Ectodermal cell (in vitro differentiated cells): ENCODE data around the gene TMEM263.

ENCODE experiments used
- H3K27ac ChIP-seq: 2 replicates; pipeline ENCODE4 v1.7.0; 2013; ENCODE audit warnings: mild to moderate bottlenecking, low read depth, low read length; ENCODE audit not compliant: insufficient read depth, poor library complexity, severe bottlenecking
- H3K27me3 ChIP-seq: 2 replicates; pipeline ENCODE4 v1.7.0; 2013; ENCODE audit warnings: mild to moderate bottlenecking, low read length; ENCODE audit not compliant: insufficient read depth, control insufficient read depth, poor library complexity, severe bottlenecking
- H3K36me3 ChIP-seq: one replicate; pipeline ENCODE4 v1.7.0; 2013; ENCODE audit warnings: low read length; ENCODE audit not compliant: control insufficient read depth, insufficient read depth
- H3K4me1 ChIP-seq: one replicate; pipeline ENCODE4 v1.7.0; 2013; ENCODE audit warnings: low read length; ENCODE audit not compliant: control insufficient read depth, insufficient read depth
- H3K4me3 ChIP-seq: 2 replicates; pipeline ENCODE4 v1.7.0; 2013; ENCODE audit warnings: low read depth, low read length, control low read depth; ENCODE audit not compliant: insufficient read depth
- H3K9me3 ChIP-seq: 2 replicates; pipeline ENCODE4 v1.7.0; 2013; ENCODE audit warnings: mild to moderate bottlenecking, low read length, moderate library complexity; ENCODE audit not compliant: control insufficient read depth
- WGBS, 2 experiments: methylation state at CpG; one replicate each; pipeline ENCODE4 v1.1.7; 2013; ENCODE audit warnings: missing lambda C conversion rate in 2 of 2; 5-methylcytosine and 5-hydroxymethylcytosine counted together

TMEM263 gene

GRCh38 chr12:107007411-107007810 lies 51.7 kb downstream of the TMEM263 start:
- H3K9me3 ChIP-seq = no peaks in the 10 kb centered on the region
- H3K4me3 ChIP-seq = no peak overlapping the region
- no peaks in the 10 kb centered on the region for H3K36me3 ChIP-seq
- 95 to 97% methylated on average over 4 of the region's 4 CpGs for WGBS, 2 experiments
- H3K4me1 ChIP-seq = no peaks in the 10 kb centered on the region
- H3K27me3 ChIP-seq = no peaks in the 10 kb centered on the region
- H3K27ac ChIP-seq = no peak overlapping the region

GRCh38 chr12:107011519-107011918 lies 55.8 kb downstream of the TMEM263 start:
- Histone ChIP-seq H3K4me3 (no peak overlapping the region), H3K27me3 (no peaks in the 10 kb centered on the region), H3K9me3 (no peaks in the 10 kb centered on the region), H3K27ac (no peak overlapping the region), H3K36me3 (no peaks in the 10 kb centered on the region), H3K4me1 (no peaks in the 10 kb centered on the region)
- 98 to 100% methylated on average over 1 to 2 of the region's 2 CpGs for WGBS, 2 experiments

- 92 to 97% methylated on average over 1 of the region's 1 CpG for WGBS, 2 experiments
- no peak overlapping the region for H3K27ac ChIP-seq
- no peaks in the 10 kb centered on the region for H3K9me3 ChIP-seq
- no peaks in the 10 kb centered on the region for H3K4me1 ChIP-seq
- H3K36me3 ChIP-seq = no peaks in the 10 kb centered on the region
- H3K4me3 ChIP-seq = no peak overlapping the region
- H3K27me3 ChIP-seq = no peaks in the 10 kb centered on the region
Observed at GRCh38 chr12:107012736-107013425, 57.2 kb downstream of the TMEM263 start.

GRCh38 chr12:107014055-107014454 lies 58.3 kb downstream of the TMEM263 start:
- WGBS, 2 experiments = 90 to 94% methylated on average over 3 of the region's 3 CpGs
- Histone ChIP-seq H3K27ac (no peak overlapping the region), H3K9me3 (no peaks in the 10 kb centered on the region), H3K36me3 (no peaks in the 10 kb centered on the region), H3K27me3 (no peaks in the 10 kb centered on the region), H3K4me3 (no peak overlapping the region), H3K4me1 (no peaks in the 10 kb centered on the region)

- Histone ChIP-seq H3K4me1 (no peaks in the 10 kb centered on the region), H3K27ac (no peak overlapping the region), H3K9me3 (no peaks in the 10 kb centered on the region), H3K4me3 (no peak overlapping the region), H3K36me3 (no peaks in the 10 kb centered on the region), H3K27me3 (no peaks in the 10 kb centered on the region)
- WGBS, 2 experiments = 95 to 97% methylated on average over 4 of the region's 4 CpGs
Observed at GRCh38 chr12:107017042-107017441, 61.3 kb downstream of the TMEM263 start.

- Histone ChIP-seq H3K27me3 (no peaks in the 10 kb centered on the region), H3K9me3 (no peaks in the 10 kb centered on the region), H3K27ac (no peak overlapping the region), H3K36me3 (no peaks in the 10 kb centered on the region), H3K4me3 (no peak overlapping the region), H3K4me1 (no peaks in the 10 kb centered on the region)
- WGBS, 2 experiments = 83 to 93% methylated on average over 2 of the region's 2 CpGs
Observed at GRCh38 chr12:107019546-107019945, 63.8 kb downstream of the TMEM263 start.
